ENCODE results near the gene GPR18. TPM values are rescaled to one million over a fixed set of nuclear protein-coding genes. Genes with fewer than 3 reads are reported as not detected.

The GPR18 gene
- total RNA-seq, 2 experiments from 2014 or later: 10.9 to 13.7 TPM

DNA sequence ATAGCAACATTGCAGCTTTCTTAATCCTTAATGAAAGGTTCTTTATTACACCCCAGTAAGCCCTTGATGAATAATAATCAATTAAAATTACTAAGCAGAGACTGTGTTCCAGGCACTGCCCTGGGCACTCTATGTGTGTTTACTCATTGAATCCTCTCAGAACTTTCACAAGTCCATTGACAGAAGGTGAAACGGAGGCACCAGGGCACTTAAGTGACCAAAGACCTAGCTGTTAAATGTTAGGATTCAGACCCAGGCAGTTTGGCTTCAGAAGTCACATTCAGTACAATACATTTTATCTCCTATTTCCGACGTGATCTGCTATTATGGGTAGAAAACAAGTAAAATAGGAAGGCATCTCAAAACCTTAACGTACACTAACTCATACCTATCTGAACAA is 46.4 kb upstream of the GPR18 start:
- Histone ChIP-seq H3K4me3 (ENCODE audit: low read depth, low read length, poor library complexity, severe bottlenecking) (no peak overlapping the region), H3K36me3 (ENCODE audit: insufficient read depth, low read length) (no peaks in the 10 kb centered on the region; the same call in 1 of the 2 replicates), H4K20me1 (ENCODE audit: insufficient read depth, low read length) (no peaks in the 10 kb centered on the region), H2AFZ (ENCODE audit: low read length) (no peak overlapping the region), H3K4me1 (ENCODE audit: insufficient read depth, low read length, poor library complexity, severe bottlenecking) (peaks cover 20% of the 10 kb centered on the region), H3K27ac (ENCODE audit: low read depth, low read length, poor library complexity, severe bottlenecking) (no peak overlapping the region), H3K9me2 (ENCODE audit: insufficient read depth, low read length) (no peaks in the 10 kb centered on the region), H3K9me3 (ENCODE audit: low read length) (no peaks in the 10 kb centered on the region), H3K79me2 (ENCODE audit: insufficient read depth, low read depth, low read length) (no peaks in the 10 kb centered on the region), H3K4me2 (ENCODE audit: low read length) (peak overlapping the region; percentile 63; the same call in 1 of the 2 replicates)
- DNase-seq (ENCODE audit: low spot score): no peak
- ChIA-PET CTCF (ENCODE audit: unreplicated experiment) (no interaction called here), POLR2A (interaction anchor here (0.7 kb wide), 1 partner anchor 361 kb away, joined by 3 read pairs; no protein-coding TSS in a partner anchor)
- BruUV-seq (replicated peaks): no TSS peak
- intact Hi-C loops (cut with micrococcal nuclease; ENCODE audit: unreplicated experiment): no loop called here
- TF ChIP-seq, protein P1, sequence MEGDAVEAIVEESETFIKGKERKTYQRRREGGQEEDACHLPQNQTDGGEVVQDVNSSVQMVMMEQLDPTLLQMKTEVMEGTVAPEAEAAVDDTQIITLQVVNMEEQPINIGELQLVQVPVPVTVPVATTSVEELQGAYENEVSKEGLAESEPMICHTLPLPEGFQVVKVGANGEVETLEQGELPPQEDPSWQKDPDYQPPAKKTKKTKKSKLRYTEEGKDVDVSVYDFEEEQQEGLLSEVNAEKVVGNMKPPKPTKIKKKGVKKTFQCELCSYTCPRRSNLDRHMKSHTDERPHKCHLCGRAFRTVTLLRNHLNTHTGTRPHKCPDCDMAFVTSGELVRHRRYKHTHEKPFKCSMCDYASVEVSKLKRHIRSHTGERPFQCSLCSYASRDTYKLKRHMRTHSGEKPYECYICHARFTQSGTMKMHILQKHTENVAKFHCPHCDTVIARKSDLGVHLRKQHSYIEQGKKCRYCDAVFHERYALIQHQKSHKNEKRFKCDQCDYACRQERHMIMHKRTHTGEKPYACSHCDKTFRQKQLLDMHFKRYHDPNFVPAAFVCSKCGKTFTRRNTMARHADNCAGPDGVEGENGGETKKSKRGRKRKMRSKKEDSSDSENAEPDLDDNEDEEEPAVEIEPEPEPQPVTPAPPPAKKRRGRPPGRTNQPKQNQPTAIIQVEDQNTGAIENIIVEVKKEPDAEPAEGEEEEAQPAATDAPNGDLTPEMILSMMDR (conservative IDR thresholded peaks at IDR 0.05; ENCODE audit: low read length): no peak

DNA sequence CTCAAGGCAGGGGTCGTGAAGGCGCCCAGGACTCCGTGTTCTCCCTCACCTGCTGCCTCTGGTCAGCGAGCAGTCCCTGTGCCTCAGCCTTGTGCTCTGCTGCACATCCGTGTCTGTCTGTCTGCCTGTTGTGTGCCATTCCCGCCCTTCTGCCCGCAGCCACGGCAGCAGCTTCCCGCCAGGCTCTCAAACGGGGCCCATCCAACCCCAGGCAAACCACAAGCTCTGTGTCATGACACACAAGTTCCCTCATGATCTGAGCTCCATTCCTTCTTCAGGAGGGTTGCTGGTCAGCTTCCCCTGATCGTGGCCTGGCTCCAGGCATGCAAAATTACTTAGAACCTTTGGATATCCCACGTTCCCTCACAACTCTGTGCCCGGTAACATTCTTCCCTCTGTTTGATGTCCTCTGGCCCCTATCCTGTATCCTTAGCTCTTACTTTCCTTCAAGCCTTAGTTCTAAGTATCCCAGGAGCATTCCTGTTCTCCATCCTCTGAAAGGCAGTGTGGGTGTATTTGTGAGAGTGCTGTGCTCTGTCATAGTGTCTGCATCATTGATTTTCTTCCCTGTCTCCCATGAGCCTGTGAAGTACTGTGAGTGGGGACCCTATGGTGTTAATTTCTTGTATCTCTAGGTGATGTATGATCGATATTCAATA is 45.8 kb upstream of the GPR18 start:
- Histone ChIP-seq H3K4me1 (ENCODE audit: insufficient read depth, low read length, poor library complexity, severe bottlenecking) (peaks cover 20% of the 10 kb centered on the region), H3K9me2 (ENCODE audit: insufficient read depth, low read length) (no peaks in the 10 kb centered on the region), H2AFZ (ENCODE audit: low read length) (no peak overlapping the region), H4K20me1 (ENCODE audit: insufficient read depth, low read length) (peaks cover 4% of the 10 kb centered on the region; the same call in 1 of the 2 replicates), H3K9me3 (ENCODE audit: low read length) (no peaks in the 10 kb centered on the region), H3K36me3 (ENCODE audit: insufficient read depth, low read length) (no peaks in the 10 kb centered on the region; the same call in 1 of the 2 replicates), H3K4me2 (ENCODE audit: low read length) (peak overlapping the region; percentile 63; the same call in 1 of the 2 replicates), H3K4me3 (ENCODE audit: low read depth, low read length, poor library complexity, severe bottlenecking) (no peak overlapping the region), H3K79me2 (ENCODE audit: insufficient read depth, low read depth, low read length) (no peaks in the 10 kb centered on the region), H3K27ac (ENCODE audit: low read depth, low read length, poor library complexity, severe bottlenecking) (no peak overlapping the region)
- CTCF ChIA-PET (ENCODE audit: unreplicated experiment): no interaction called here
- BruUV-seq (replicated peaks): no TSS peak
- POLR2A ChIA-PET: interaction anchor here (0.7 kb wide), 1 partner anchor 361 kb away, joined by 3 read pairs; no protein-coding TSS in a partner anchor
- intact Hi-C loops (cut with micrococcal nuclease; ENCODE audit: unreplicated experiment): no loop called here
- no peak for TF ChIP-seq EZH2phosphoT487 (IDR thresholded peaks at IDR 0.05; ENCODE audit: borderline replicate concordance, low read depth, low read length)
- TF ChIP-seq, protein P1 (conservative IDR thresholded peaks at IDR 0.05; ENCODE audit: low read length): no peak
- DNase-seq (ENCODE audit: low spot score): no peak

Measured in OCI-LY7 (cell line).